GM12891 (cell line): ENCODE results near the gene ZC3HAV1L.
"Not testable (repeated sequence)": the region's sequence is repeated elsewhere in the genome, so short reads cannot be mapped to it uniquely, and the experiment has no call there.

Source experiments
- POLR2A ChIP-seq: IDR thresholded peaks from 2 replicates; pipeline ENCODE4 v1.6.1; 2011; ENCODE audit warnings: low read depth, low read length, control low read depth
- POLR2AphosphoS5 ChIP-seq: IDR thresholded peaks from 2 replicates; pipeline ENCODE4 v1.6.1; 2011; ENCODE audit warnings: low read depth, low read length, control low read depth
- SPI1 ChIP-seq: IDR thresholded peaks from 2 replicates; pipeline ENCODE4 v1.6.1; 2011; ENCODE audit warnings: low read depth, low read length, control low read depth

- not testable (repeated sequence) for TF ChIP-seq POLR2AphosphoS5, SPI1, POLR2A
These were observed 10.0 kb downstream of the ZC3HAV1L start for GRCh38 chr7:139025861-139026260.
